ENCODE data around the gene ZBTB7C. TPM values are rescaled to one million over a fixed set of nuclear protein-coding genes. Genes with fewer than 3 reads are reported as not detected.

ZBTB7C gene
- total RNA-seq, 2 experiments from 2014 or later = not detected

- Mint-ChIP-seq H3K36me3 (ENCODE audit: low read depth) (no peaks in the 10 kb centered on the region), H3K27ac (no peak overlapping the region), H3K4me1 (ENCODE audit: low read depth) (no peaks in the 10 kb centered on the region), H3K9me3 (no peaks in the 10 kb centered on the region), H3K4me3 (no peak overlapping the region), H3K27me3 (peaks cover 9% of the 10 kb centered on the region)
- POLR2A ChIA-PET = no interaction called here
- no peak for DNase-seq
- intact Hi-C loops (cut with micrococcal nuclease) = no loop called here
- no peak for TF ChIP-seq CTCF (IDR thresholded peaks at IDR 0.05)
- no peak for ATAC-seq
- CTCF ChIA-PET = no interaction called here
Measured at GRCh38 chr18:48190994-48191393, 218.2 kb downstream of the ZBTB7C start.

- TF ChIP-seq CTCF (IDR thresholded peaks at IDR 0.05) = no peak
- no peak for DNase-seq
- H3K9me3 Mint-ChIP-seq = no peaks in the 10 kb centered on the region
- ChIA-PET CTCF (no interaction called here), POLR2A (no interaction called here)
- no peaks in the 10 kb centered on the region for H3K36me3 Mint-ChIP-seq (ENCODE audit: low read depth)
- H3K4me3 Mint-ChIP-seq = no peak overlapping the region
- H3K4me1 Mint-ChIP-seq (ENCODE audit: low read depth) = no peaks in the 10 kb centered on the region
- H3K27ac Mint-ChIP-seq = no peak overlapping the region
- ATAC-seq = no peak
- intact Hi-C loops (cut with micrococcal nuclease) = no loop called here
- peaks cover 11% of the 10 kb centered on the region for H3K27me3 Mint-ChIP-seq
Measured at GRCh38 chr18:48188609-48189008, 220.6 kb downstream of the ZBTB7C start.

- H3K27me3 Mint-ChIP-seq = peaks cover 11% of the 10 kb centered on the region
- no peak overlapping the region for H3K4me3 Mint-ChIP-seq
- intact Hi-C loops (cut with micrococcal nuclease) = no loop called here
- ATAC-seq (no peak), DNase-seq (no peak)
- H3K4me1 Mint-ChIP-seq (ENCODE audit: low read depth) = no peaks in the 10 kb centered on the region
- no peaks in the 10 kb centered on the region for H3K36me3 Mint-ChIP-seq (ENCODE audit: low read depth)
- ChIA-PET POLR2A (interaction anchor here (0.6 kb wide), 1 partner anchor 49 kb away, joined by 3 read pairs; no protein-coding TSS in a partner anchor), CTCF (no interaction called here)
- TF ChIP-seq CTCF (IDR thresholded peaks at IDR 0.05) = no peak
- no peaks in the 10 kb centered on the region for H3K9me3 Mint-ChIP-seq
- H3K27ac Mint-ChIP-seq = no peak overlapping the region
Measured at GRCh38 chr18:48186861-48187260, 222.3 kb downstream of the ZBTB7C start.

- no peaks in the 10 kb centered on the region for H3K9me3 Mint-ChIP-seq
- H3K4me3 Mint-ChIP-seq = no peak overlapping the region
- no peak overlapping the region for H3K27ac Mint-ChIP-seq
- ATAC-seq (no peak), DNase-seq (no peak)
- H3K27me3 Mint-ChIP-seq = peaks cover 11% of the 10 kb centered on the region
- POLR2A ChIA-PET = no interaction called here
- intact Hi-C loops (cut with micrococcal nuclease) = no loop called here
- no peaks in the 10 kb centered on the region for H3K4me1 Mint-ChIP-seq (ENCODE audit: low read depth)
- CTCF ChIA-PET = interaction anchor here (0.6 kb wide), 1 partner anchor 45 kb away, joined by 3 read pairs; no protein-coding TSS in a partner anchor
- H3K36me3 Mint-ChIP-seq (ENCODE audit: low read depth) = no peaks in the 10 kb centered on the region
- no peak for TF ChIP-seq CTCF (IDR thresholded peaks at IDR 0.05)
Measured at GRCh38 chr18:48186131-48186766, 222.9 kb downstream of the ZBTB7C start.

GRCh38 chr18:48184118-48184517 lies 225.1 kb downstream of the ZBTB7C start:
- no peak for TF ChIP-seq CTCF (IDR thresholded peaks at IDR 0.05)
- POLR2A ChIA-PET = no interaction called here
- no peaks in the 10 kb centered on the region for H3K4me1 Mint-ChIP-seq (ENCODE audit: low read depth)
- H3K36me3 Mint-ChIP-seq (ENCODE audit: low read depth) = no peaks in the 10 kb centered on the region
- no peaks in the 10 kb centered on the region for H3K9me3 Mint-ChIP-seq
- no peak overlapping the region for H3K4me3 Mint-ChIP-seq
- no peak overlapping the region for H3K27ac Mint-ChIP-seq
- H3K27me3 Mint-ChIP-seq = peaks cover 5% of the 10 kb centered on the region
- intact Hi-C loops (cut with micrococcal nuclease) = no loop called here
- no peak for ATAC-seq
- DNase-seq = no peak
- CTCF ChIA-PET = no interaction called here

Data from activated CD8-positive, alpha-beta T cell treated with anti-CD3 and anti-CD28 coated beads for 36 hours (primary cell).